A549 (cell line): ENCODE measurements around the gene TSHZ2. TPM values are rescaled to one million over a fixed set of nuclear protein-coding genes. Genes with fewer than 3 reads are reported as not detected.
"Not testable (repeated sequence)": the region's sequence is repeated elsewhere in the genome, so short reads cannot be mapped to it uniquely, and the experiment has no call there.

Experiments used
- ATAC-seq, 2 experiments: fragments of 200-7000 bp in 1 of 2; fragments of >200 bp in 1 of 2; cut with Nextera tagmentation in 1 of 2; cut with Tn5 transposase in 1 of 2; 3 replicates each; pipeline versions ENCODE4 v1.8.0 to v1.9.1; 2018 to 2020; ENCODE audit warnings: mild to moderate bottlenecking in 1 of 2, moderate library complexity in 1 of 2
- CTCF ChIA-PET: fragments of 300-600 bp; sonication (Branson Sonifier 250); formaldehyde crosslinking; extraction: SDS; loops from one replicate; lab custom pipeline; 2021; ENCODE audit warnings: antibody characterized with exemption, inconsistent platforms; lab: Yijun Ruan, JAX
- POLR2A ChIA-PET: fragments of 350-600 bp; formaldehyde crosslinking; extraction: SDS; loops from one replicate; lab custom pipeline; 2021; ENCODE audit warnings: antibody characterized with exemption, inconsistent platforms; lab: Yijun Ruan, JAX
- DNase-seq, 2 experiments: peaks; one replicate each; pipeline versions ENCODE4 v3.0.0 to v3.0.0-alpha.2; 2011 to 2016; ENCODE audit warnings: low read depth in 1 of 2, low spot score in 1 of 2
- FAIRE-seq: peaks from 2 replicates; lab custom pipeline; 2011; peaks lifted over from hg19 to GRCh38; lab: Jason Lieb, UNC
- H3K27ac ChIP-seq, 2 experiments: fragments of >200 bp; sonication (Bioruptor Twin); formaldehyde crosslinking; 3 replicates each; pipeline ENCODE4 v1.5.1; 2016 to 2017
- H3K4me1 ChIP-seq: fragments of >200 bp; sonication (Bioruptor Twin); formaldehyde crosslinking; 3 replicates; pipeline ENCODE4 v1.6.1; 2016
- H3K4me2 ChIP-seq: fragments of >200 bp; sonication (Bioruptor Twin); formaldehyde crosslinking; 3 replicates; pipeline ENCODE4 v1.6.1; 2016
- H3K4me3 ChIP-seq: fragments of >200 bp; sonication (Bioruptor Twin); formaldehyde crosslinking; 3 replicates; pipeline ENCODE4 v1.5.1; 2016
- H3K9me3 ChIP-seq: fragments of >200 bp; sonication (Bioruptor Twin); formaldehyde crosslinking; 3 replicates; pipeline ENCODE4 v1.6.1; 2016
- ATOH8 ChIP-seq: fragments of 250-450 bp; sonication (Bioruptor Pico); IDR thresholded peaks from 2 replicates; pipeline ENCODE4 v1.5.0; 2020; ENCODE audit warnings: low read depth, mild to moderate bottlenecking, moderate library complexity
- BCL3 ChIP-seq: fragments of >200 bp; sonication (Bioruptor Twin); formaldehyde crosslinking; IDR thresholded peaks from 3 replicates; pipeline ENCODE4 v1.6.1; 2016
- BHLHE40 ChIP-seq: IDR thresholded peaks from 2 replicates; pipeline ENCODE4 v1.6.1; 2012; ENCODE audit warnings: low read depth, low read length, inconsistent platforms
- CHD2 ChIP-seq: fragments of 150-350 bp; IDR thresholded peaks from 2 replicates; pipeline ENCODE4 v1.6.1; 2014; ENCODE audit warnings: low read length; ENCODE audit not compliant: partially characterized antibody
- CHD4 ChIP-seq: fragments of 200-600 bp; sonication (generic); IDR thresholded peaks from 2 replicates; pipeline ENCODE4 v1.6.1; 2016; ENCODE audit warnings: antibody characterized with exemption, mild to moderate bottlenecking, borderline replicate concordance
- ELK1 ChIP-seq: fragments of 150-350 bp; IDR thresholded peaks from 2 replicates; pipeline ENCODE4 v1.6.1; 2014; ENCODE audit warnings: low read depth, mild to moderate bottlenecking, low read length
- EP300 ChIP-seq, 2 experiments: fragments of >200 bp; sonication (Bioruptor Twin); formaldehyde crosslinking; IDR thresholded peaks; 2 replicates in 1 of 2; 3 replicates in 1 of 2; pipeline ENCODE4 v1.6.1; 2016 to 2017
- FOSL2 ChIP-seq, 2 experiments: fragments of 450-650 bp in 1 of 2; fragments of >200 bp in 1 of 2; sonication (Bioruptor Twin) in 1 of 2; formaldehyde crosslinking; IDR thresholded peaks; 2 replicates each; pipeline versions ENCODE4 v1.5.0 to v1.6.1; 2016 to 2020; ENCODE audit warnings: mild to moderate bottlenecking in 1 of 2, moderate library complexity in 1 of 2
- FOXS1 ChIP-seq: fragments of 250-450 bp; sonication (Bioruptor Pico); IDR thresholded peaks from 2 replicates; pipeline ENCODE4 v1.5.0; 2020; ENCODE audit warnings: mild to moderate bottlenecking, moderate library complexity
- HDAC2 ChIP-seq: fragments of 200-600 bp; sonication (generic); IDR thresholded peaks from 2 replicates; pipeline ENCODE4 v1.6.1; 2016
- HOXA7 ChIP-seq: fragments of 250-450 bp; sonication (Bioruptor Pico); IDR thresholded peaks from 2 replicates; pipeline ENCODE4 v1.5.0; 2020; ENCODE audit warnings: mild to moderate bottlenecking, moderate library complexity
- HOXB13 ChIP-seq: fragments of 250-450 bp; sonication (Bioruptor Pico); IDR thresholded peaks from 2 replicates; pipeline ENCODE4 v1.5.0; 2020; ENCODE audit warnings: low read depth, mild to moderate bottlenecking, moderate library complexity
- HOXB5 ChIP-seq: fragments of 250-450 bp; sonication (Bioruptor Pico); IDR thresholded peaks from 2 replicates; pipeline ENCODE4 v1.5.0; 2020; ENCODE audit warnings: mild to moderate bottlenecking, moderate library complexity
- JUNB ChIP-seq: fragments of >200 bp; sonication (Bioruptor Twin); formaldehyde crosslinking; IDR thresholded peaks from 2 replicates; pipeline ENCODE4 v1.6.1; 2016
- KDM1A ChIP-seq: fragments of 200-600 bp; sonication (generic); IDR thresholded peaks from 2 replicates; pipeline ENCODE4 v1.6.1; 2016; ENCODE audit warnings: low read depth, mild to moderate bottlenecking
- MAX ChIP-seq: IDR thresholded peaks from 2 replicates; pipeline ENCODE4 v1.6.1; 2012
- NFE2L2 ChIP-seq: fragments of 150-350 bp; conservative IDR thresholded peaks from 2 replicates; pipeline ENCODE4 v1.6.1; 2014; ENCODE audit warnings: low read length
- NPAS2 ChIP-seq: fragments of 250-450 bp; sonication (Bioruptor Pico); IDR thresholded peaks from 2 replicates; pipeline ENCODE4 v1.8.0; 2022; ENCODE audit warnings: mild to moderate bottlenecking, moderate library complexity, borderline replicate concordance
- NR3C1 ChIP-seq: fragments of >200 bp; sonication (Bioruptor Twin); formaldehyde crosslinking; IDR thresholded peaks from 3 replicates; pipeline ENCODE4 v1.6.1; 2017
- POLR2A ChIP-seq: IDR thresholded peaks from 2 replicates; pipeline ENCODE4 v1.6.1; 2012; ENCODE audit warnings: mild to moderate bottlenecking, low read length
- RCOR1 ChIP-seq: fragments of 150-350 bp; IDR thresholded peaks from 2 replicates; pipeline ENCODE4 v1.6.1; 2014; ENCODE audit warnings: antibody characterized with exemption, low read length, low read depth
- SMC3 ChIP-seq: fragments of >200 bp; sonication (Bioruptor Twin); formaldehyde crosslinking; IDR thresholded peaks from 3 replicates; pipeline ENCODE4 v1.6.1; 2018; ENCODE audit warnings: inconsistent platforms
- TP53 ChIP-seq: fragments of 250-450 bp; sonication (Bioruptor Pico); IDR thresholded peaks from 2 replicates; pipeline ENCODE4 v1.5.0; 2021; ENCODE audit warnings: mild to moderate bottlenecking, moderate library complexity
- ZC3H11A ChIP-seq: fragments of 450-650 bp; IDR thresholded peaks from 2 replicates; pipeline ENCODE4 v1.6.1; 2014; ENCODE audit warnings: antibody characterized with exemption, mild to moderate bottlenecking
- ZFP36 ChIP-seq: fragments of 450-650 bp; IDR thresholded peaks from 2 replicates; pipeline ENCODE4 v1.6.1; 2014; ENCODE audit warnings: borderline replicate concordance; ENCODE audit not compliant: partially characterized antibody
- ZNF302 ChIP-seq: fragments of 250-450 bp; sonication (Bioruptor Pico); IDR thresholded peaks from 2 replicates; pipeline ENCODE4 v1.9.0; 2021; ENCODE audit warnings: inconsistent platforms, mild to moderate bottlenecking, moderate library complexity
- WGBS: methylation state at CpG from one replicate; pipeline ENCODE4 v1.1.6; 2017; ENCODE audit errors: missing lambda C conversion rate; 5-methylcytosine and 5-hydroxymethylcytosine counted together
- polyA plus RNA-seq, 4 experiments: library from polyadenylated mRNA; depleted of rRNA in 3 of 4; stranded (reverse); fragments of >200 nt; fragmentation: RNase III in 1 of 4; extraction: RNeasy Plus Mini Kit Qiagen cat#74134 plus additional on column Dnase treatment in 1 of 4; gene quantifications; 2 replicates in 3 of 4; 3 replicates in 1 of 4; pipeline ENCODE4 v1.2.3, GENCODE V29; 2011 to 2017
- TF ChIP-seq, protein P1 (sequence below): fragments of 450-650 bp; IDR thresholded peaks from 2 replicates; pipeline ENCODE4 v1.6.1; 2014; ENCODE audit warnings: antibody characterized with exemption

TSHZ2 gene
- polyA plus RNA-seq, 2 of the 4 experiments (the other 2 are of a cell fraction) = not detected

DNA sequence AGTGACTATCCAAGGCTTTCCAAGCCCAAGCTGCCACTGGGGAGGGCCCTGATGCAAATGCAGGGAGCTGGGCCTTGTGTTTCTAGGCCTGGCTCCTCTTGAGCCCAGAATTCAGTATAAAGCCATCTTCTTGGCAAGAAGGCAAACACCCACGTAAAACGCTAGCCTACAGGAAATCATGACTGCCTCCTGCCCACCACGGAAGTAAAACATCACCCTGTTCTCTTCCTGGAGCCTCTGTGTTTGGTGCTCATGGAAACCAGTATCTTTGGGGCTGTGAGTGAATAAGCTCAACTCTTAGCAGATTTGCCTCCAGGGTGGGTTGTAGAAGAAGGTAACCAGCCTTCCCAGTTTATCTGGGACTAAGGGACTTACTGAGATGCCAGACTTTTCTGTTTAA, 350.5 kb downstream of the TSHZ2 start:
- no peaks in the 10 kb centered on the region for H3K4me1 ChIP-seq
- ATAC-seq (no peak), DNase-seq (no peak), FAIRE-seq (no peak)
- TF ChIP-seq MAX = no peak
- no peak for TF ChIP-seq CHD2
- no peak for TF ChIP-seq ELK1
- no peak for TF ChIP-seq RCOR1
- TF ChIP-seq HOXB13 (CRISPR knock-in tag) = no peak
- TF ChIP-seq SMC3 = no peak
- no peak for TF ChIP-seq FOXS1 (CRISPR knock-in tag)
- no peak for TF ChIP-seq ATOH8 (CRISPR knock-in tag)
- H3K4me2 ChIP-seq = no peak overlapping the region
- H3K4me3 ChIP-seq = no peak overlapping the region
- no peak overlapping the region for H3K27ac ChIP-seq
- CTCF ChIA-PET = interaction anchor here (0.6 kb wide), 1 partner anchor 231 kb away, joined by 4 read pairs; no protein-coding TSS in a partner anchor
- 89% methylated on average over 3 of the region's 3 CpGs for WGBS
- POLR2A ChIA-PET = no interaction called here
- no peaks in the 10 kb centered on the region for H3K9me3 ChIP-seq

GRCh38 chr20:53323460-53323859, 351.3 kb downstream of the TSHZ2 start:
- H3K27ac ChIP-seq, FAIRE-seq, H3K4me2 ChIP-seq, H3K4me3 ChIP-seq, H3K4me1 ChIP-seq, DNase-seq, ATAC-seq, H3K9me3 ChIP-seq, POLR2A ChIA-PET: not testable (repeated sequence)
- WGBS = 44% methylated on average over 6 of the region's 6 CpGs
- CTCF ChIA-PET = interaction anchor here (0.6 kb wide), 1 partner anchor 1005 kb away, joined by 4 read pairs; no protein-coding TSS in a partner anchor

DNA sequence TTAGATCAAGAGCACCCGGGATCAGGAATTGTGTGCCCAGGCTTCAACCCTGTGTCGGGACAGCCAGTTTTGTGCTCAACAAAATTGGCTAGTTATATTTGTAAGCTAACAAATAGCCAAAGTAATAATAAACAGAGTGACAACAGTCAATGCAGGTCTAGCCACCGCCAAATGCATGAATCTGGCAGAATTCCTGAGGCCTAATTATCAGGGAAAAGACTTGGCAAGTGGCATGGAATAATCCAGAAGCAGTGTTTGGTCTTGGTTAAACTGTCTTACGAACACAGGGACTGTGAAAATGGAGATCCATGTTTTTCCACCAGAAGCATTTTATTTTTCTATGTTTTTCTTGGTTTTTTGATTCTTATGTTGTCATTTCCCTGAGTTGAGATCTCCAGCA, 352.7 kb downstream of the TSHZ2 start:
- H3K9me3 ChIP-seq = no peaks in the 10 kb centered on the region
- no peak overlapping the region for H3K27ac ChIP-seq
- ChIA-PET CTCF (no interaction called here), POLR2A (no interaction called here)
- DNase-seq (no peak), ATAC-seq (no peak), FAIRE-seq (no peak)
- no peak overlapping the region for H3K4me2 ChIP-seq
- no peak overlapping the region for H3K4me3 ChIP-seq
- H3K4me1 ChIP-seq = no peaks in the 10 kb centered on the region
- 38% methylated on average over 4 of the region's 4 CpGs for WGBS
- TF ChIP-seq ZNF302 (no peak), FOSL2 (IDR thresholded peaks at IDR 0.05) (no peak), FOSL2 (CRISPR knock-in tag; IDR thresholded peaks at IDR 0.05) (no peak), HOXB5 (CRISPR knock-in tag) (no peak), ZC3H11A (no peak), CHD2 (no peak), BHLHE40 (no peak)

DNA sequence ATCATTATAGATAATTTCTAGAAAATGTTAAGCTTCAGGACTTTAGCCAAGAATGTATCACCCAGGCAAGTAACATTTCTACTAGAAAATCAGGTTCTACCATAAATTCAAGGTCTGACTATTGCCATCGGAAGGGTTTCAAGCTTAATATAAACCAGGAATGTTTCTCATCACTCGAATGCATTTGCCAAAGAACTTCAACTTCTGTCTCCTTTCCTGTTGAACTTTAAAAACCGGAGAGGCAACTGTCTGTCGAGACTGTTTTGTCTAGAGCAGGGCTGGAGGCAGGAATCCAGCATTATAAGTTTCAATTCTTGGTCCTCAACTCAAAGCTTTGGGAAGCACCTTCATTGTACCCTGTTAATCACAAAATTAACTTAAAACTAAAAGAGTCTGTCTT, 356.8 kb downstream of the TSHZ2 start:
- WGBS = 23% methylated on average over 4 of the region's 4 CpGs
- H3K4me1 ChIP-seq = peaks cover 5% of the 10 kb centered on the region; the same call in 1 of the 3 replicates
- no peaks in the 10 kb centered on the region for H3K9me3 ChIP-seq
- H3K27ac ChIP-seq = no peak overlapping the region
- DNase-seq (no peak), ATAC-seq (no peak), FAIRE-seq (no peak)
- no peak overlapping the region for H3K4me2 ChIP-seq
- CTCF ChIA-PET = interaction anchor here (0.7 to 0.9 kb wide), 2 partner anchors 11 to 366 kb away, joined by 3 to 4 read pairs; no protein-coding TSS in a partner anchor
- POLR2A ChIA-PET = no interaction called here
- no peak overlapping the region for H3K4me3 ChIP-seq
- TF ChIP-seq FOSL2 (IDR thresholded peaks at IDR 0.05) = no peak
- no peak for TF ChIP-seq FOSL2 (CRISPR knock-in tag; IDR thresholded peaks at IDR 0.05)
- TF ChIP-seq ZFP36 = no peak
- TF ChIP-seq BCL3 = no peak
- no peak for TF ChIP-seq FOXS1 (CRISPR knock-in tag)
- no peak for TF ChIP-seq TP53 (CRISPR knock-in tag)
- no peak for TF ChIP-seq EP300 (IDR thresholded peaks at IDR 0.05)
- no peak for TF ChIP-seq NPAS2 (CRISPR knock-in tag)
- no peak for TF ChIP-seq POLR2A
- TF ChIP-seq CHD4 = no peak
- TF ChIP-seq NFE2L2 = no peak
- TF ChIP-seq HDAC2 = no peak
- TF ChIP-seq JUNB = no peak
- TF ChIP-seq SMC3 = no peak
- TF ChIP-seq MAX = no peak
- TF ChIP-seq, protein P1, sequence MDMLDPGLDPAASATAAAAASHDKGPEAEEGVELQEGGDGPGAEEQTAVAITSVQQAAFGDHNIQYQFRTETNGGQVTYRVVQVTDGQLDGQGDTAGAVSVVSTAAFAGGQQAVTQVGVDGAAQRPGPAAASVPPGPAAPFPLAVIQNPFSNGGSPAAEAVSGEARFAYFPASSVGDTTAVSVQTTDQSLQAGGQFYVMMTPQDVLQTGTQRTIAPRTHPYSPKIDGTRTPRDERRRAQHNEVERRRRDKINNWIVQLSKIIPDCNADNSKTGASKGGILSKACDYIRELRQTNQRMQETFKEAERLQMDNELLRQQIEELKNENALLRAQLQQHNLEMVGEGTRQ = no peak
- no peak for TF ChIP-seq HOXA7
- TF ChIP-seq KDM1A = no peak
- TF ChIP-seq NR3C1 = no peak
